ENCODE data around the gene PILRA. TPM values are rescaled to one million over a fixed set of nuclear protein-coding genes. Genes with fewer than 3 reads are reported as not detected.

PILRA gene
- total RNA-seq, 2 donors from 2014 or later = 5.0 to 8.5 TPM

DNA sequence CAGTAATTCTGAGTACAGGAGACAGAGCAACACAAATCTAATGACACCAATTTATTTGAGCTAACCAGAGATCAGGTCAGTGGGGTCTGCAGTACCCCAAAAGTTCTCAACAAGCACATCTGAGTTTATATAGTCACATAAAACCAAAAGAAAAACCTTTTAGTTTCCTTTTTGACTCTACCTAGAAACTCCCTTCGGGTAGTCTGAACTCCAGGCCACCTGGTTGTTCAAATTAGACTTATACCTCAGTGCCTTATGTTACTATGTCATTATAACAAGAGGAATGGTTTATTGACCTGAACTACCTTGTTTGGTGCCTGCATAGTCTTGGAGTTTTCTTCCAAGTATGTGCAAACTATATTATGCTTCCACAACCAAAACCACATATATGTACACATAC is 40.6 kb downstream of the PILRA start:
- Histone ChIP-seq H3K27me3 (replicated peaks; ENCODE audit: insufficient read depth) (no peaks in the 10 kb centered on the region), H3K9me3 (no peaks in the 10 kb centered on the region), H3K4me3 (no peak overlapping the region), H3K27ac (no peak overlapping the region), H3K4me1 (ENCODE audit: control insufficient read depth in 1 of 2, low read depth in 2 of 2) (no peaks in the 10 kb centered on the region), H3K36me3 (no peaks in the 10 kb centered on the region)
- DNase-seq (ENCODE audit: low spot score) = no peak
- TF ChIP-seq, protein P1, sequence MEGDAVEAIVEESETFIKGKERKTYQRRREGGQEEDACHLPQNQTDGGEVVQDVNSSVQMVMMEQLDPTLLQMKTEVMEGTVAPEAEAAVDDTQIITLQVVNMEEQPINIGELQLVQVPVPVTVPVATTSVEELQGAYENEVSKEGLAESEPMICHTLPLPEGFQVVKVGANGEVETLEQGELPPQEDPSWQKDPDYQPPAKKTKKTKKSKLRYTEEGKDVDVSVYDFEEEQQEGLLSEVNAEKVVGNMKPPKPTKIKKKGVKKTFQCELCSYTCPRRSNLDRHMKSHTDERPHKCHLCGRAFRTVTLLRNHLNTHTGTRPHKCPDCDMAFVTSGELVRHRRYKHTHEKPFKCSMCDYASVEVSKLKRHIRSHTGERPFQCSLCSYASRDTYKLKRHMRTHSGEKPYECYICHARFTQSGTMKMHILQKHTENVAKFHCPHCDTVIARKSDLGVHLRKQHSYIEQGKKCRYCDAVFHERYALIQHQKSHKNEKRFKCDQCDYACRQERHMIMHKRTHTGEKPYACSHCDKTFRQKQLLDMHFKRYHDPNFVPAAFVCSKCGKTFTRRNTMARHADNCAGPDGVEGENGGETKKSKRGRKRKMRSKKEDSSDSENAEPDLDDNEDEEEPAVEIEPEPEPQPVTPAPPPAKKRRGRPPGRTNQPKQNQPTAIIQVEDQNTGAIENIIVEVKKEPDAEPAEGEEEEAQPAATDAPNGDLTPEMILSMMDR (IDR thresholded peaks at IDR 0.05) = no peak
- ATAC-seq (ENCODE audit: insufficient number of reproducible peaks, low FRiP score, low read depth) = no peak

DNA sequence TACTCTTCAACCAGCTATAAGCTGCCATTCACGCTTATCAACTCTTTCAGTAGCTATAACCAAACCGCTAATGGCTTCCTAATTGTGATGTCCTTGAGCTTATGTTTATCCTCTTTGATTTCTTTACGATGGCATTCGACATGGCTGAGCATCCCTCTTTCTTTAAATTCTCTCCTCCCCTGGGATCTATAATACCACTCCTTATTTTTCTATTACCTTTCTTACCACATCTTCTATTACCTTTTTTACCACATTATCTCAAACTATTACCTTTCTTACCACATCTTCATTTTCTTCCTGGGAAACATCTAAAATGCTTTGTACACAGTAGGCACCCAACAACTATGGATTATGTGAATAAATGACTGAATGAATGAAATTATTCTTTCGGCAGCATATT is 42.2 kb downstream of the PILRA start:
- ATAC-seq (ENCODE audit: insufficient number of reproducible peaks, low FRiP score, low read depth) (no peak), DNase-seq (ENCODE audit: low spot score) (no peak)
- no peaks in the 10 kb centered on the region for H3K27me3 ChIP-seq (replicated peaks; ENCODE audit: insufficient read depth)
- H3K9me3 ChIP-seq = no peaks in the 10 kb centered on the region
- TF ChIP-seq, protein P1 (IDR thresholded peaks at IDR 0.05) = no peak
- H3K36me3 ChIP-seq = no peaks in the 10 kb centered on the region
- H3K4me3 ChIP-seq = no peak overlapping the region
- H3K4me1 ChIP-seq (ENCODE audit: control insufficient read depth in 1 of 2, low read depth in 2 of 2) = no peaks in the 10 kb centered on the region
- H3K27ac ChIP-seq = no peak overlapping the region

DNA sequence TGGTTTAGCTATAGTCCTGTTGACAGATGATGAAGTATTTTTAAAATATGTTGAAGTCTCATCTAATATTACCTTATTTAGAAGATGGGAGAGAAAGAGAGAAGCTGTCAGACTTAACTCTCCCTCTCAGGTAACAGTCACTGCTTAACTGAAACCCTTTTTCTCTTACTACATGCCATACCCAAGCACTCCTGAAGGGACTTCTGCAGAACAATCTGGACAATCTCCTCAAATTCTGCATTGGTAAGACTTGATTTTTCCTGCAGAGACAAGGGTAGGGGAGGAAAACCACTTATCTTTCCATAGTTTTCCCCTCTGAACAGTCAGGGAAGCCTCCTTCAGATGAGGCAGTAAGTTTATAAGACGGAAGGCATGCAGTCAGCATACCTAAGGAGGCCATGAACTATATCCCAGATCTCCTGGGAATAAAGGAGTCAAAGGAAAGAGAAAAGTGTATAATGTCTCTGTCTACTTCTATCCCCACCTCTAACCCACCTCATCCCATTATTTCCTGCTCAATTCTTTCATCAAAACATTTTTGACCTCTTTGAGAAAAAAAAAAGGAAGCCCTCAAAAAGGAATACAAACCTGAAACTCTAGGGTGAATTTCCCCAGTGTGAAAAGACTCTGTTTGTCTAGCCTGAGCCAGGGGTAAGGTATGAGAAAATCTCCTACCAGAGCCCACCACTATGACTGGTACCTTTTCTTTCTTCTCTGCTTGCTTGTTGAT is 45.8 kb downstream of the PILRA start:
- TF ChIP-seq, protein P1 (IDR thresholded peaks at IDR 0.05) = no peak
- H3K27ac ChIP-seq = no peak overlapping the region
- no peak for ATAC-seq (ENCODE audit: insufficient number of reproducible peaks, low FRiP score, low read depth)

DNA sequence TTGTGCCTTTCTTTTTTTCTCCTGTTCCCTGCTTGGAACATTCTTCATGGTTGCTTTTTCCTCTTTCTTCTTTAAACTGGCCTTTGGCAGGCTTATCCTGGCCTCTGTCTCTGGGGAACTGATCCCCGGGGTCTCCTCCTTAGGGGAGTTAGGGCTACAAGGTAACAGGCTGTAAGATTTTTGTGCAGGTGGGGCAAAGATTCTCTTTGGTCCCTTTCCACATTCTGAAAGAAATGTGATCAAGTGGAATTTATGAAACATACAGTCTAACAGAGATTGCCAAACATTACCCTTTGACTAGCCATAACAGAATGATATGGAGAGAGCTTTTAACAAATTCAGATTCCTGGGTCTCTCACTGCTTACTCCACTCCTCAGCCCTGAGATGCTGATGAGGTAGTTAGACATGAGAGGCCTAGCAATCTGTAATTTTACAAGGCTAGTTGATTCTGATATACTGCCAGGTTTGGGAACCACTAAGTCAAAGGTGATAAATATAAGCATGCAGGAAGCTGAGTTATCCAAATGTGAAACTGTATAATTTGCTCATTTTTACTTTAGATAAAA is 46.5 kb downstream of the PILRA start:
- H3K9me3 ChIP-seq = no peaks in the 10 kb centered on the region
- no peak for DNase-seq (ENCODE audit: low spot score)
- no peaks in the 10 kb centered on the region for H3K36me3 ChIP-seq
- H3K4me1 ChIP-seq (ENCODE audit: control insufficient read depth in 1 of 2, low read depth in 2 of 2) = no peaks in the 10 kb centered on the region
- H3K4me3 ChIP-seq = no peak overlapping the region
- H3K27me3 ChIP-seq (replicated peaks; ENCODE audit: insufficient read depth) = no peaks in the 10 kb centered on the region
- ATAC-seq (ENCODE audit: insufficient number of reproducible peaks, low FRiP score, low read depth) = no peak
- TF ChIP-seq, protein P1 (IDR thresholded peaks at IDR 0.05) = no peak
- no peak overlapping the region for H3K27ac ChIP-seq

More for the DNA sequence above, 45.8 kb downstream of the PILRA start:
- no peaks in the 10 kb centered on the region for H3K4me1 ChIP-seq (ENCODE audit: control insufficient read depth in 1 of 2, low read depth in 2 of 2)
- no peaks in the 10 kb centered on the region for H3K27me3 ChIP-seq (replicated peaks; ENCODE audit: insufficient read depth)
- no peaks in the 10 kb centered on the region for H3K9me3 ChIP-seq
- H3K36me3 ChIP-seq = no peaks in the 10 kb centered on the region
- DNase-seq (ENCODE audit: low spot score) = no peak
- H3K4me3 ChIP-seq = no peak overlapping the region

DNA sequence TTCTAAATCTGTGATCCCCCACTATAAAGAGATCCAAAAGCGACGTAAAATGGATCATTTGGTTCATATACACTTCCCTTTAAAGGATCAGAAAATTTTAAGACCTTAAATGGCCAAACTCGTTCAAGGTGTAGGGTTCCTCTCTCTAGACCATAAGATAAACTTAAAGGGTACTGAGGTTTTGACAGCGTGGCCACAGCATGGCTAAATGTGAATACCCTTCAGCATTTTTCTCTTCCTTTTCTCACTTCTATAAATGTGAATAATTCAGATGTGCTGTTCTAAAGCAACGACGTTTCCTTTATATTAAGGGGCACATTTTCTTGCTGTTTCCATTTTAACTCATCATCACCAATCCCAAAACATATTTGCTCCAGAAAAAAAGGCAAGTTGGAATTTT is 50.0 kb downstream of the PILRA start:
- Histone ChIP-seq H3K4me3 (no peak overlapping the region), H3K27me3 (replicated peaks; ENCODE audit: insufficient read depth) (no peaks in the 10 kb centered on the region), H3K36me3 (no peaks in the 10 kb centered on the region), H3K27ac (no peak overlapping the region), H3K4me1 (ENCODE audit: control insufficient read depth in 1 of 2, low read depth in 2 of 2) (peaks cover 5% of the 10 kb centered on the region in 2 donors), H3K9me3 (no peaks in the 10 kb centered on the region)
- DNase-seq (ENCODE audit: low spot score) (no peak), ATAC-seq (ENCODE audit: insufficient number of reproducible peaks, low FRiP score, low read depth) (no peak)
- TF ChIP-seq, protein P1 (IDR thresholded peaks at IDR 0.05) = no peak

All from thoracic aorta (tissue), 2 donors.